ENCODE results near the gene ZBED3. TPM values are rescaled to one million over a fixed set of nuclear protein-coding genes. Genes with fewer than 3 reads are reported as not detected.
A peak's percentile ranks its signal among the peaks of the same experiment; 100 is the strongest.

Gene ZBED3
- polyA plus RNA-seq, 3 donors, result 1.2 to 2.9 (median 1.5) TPM

DNA sequence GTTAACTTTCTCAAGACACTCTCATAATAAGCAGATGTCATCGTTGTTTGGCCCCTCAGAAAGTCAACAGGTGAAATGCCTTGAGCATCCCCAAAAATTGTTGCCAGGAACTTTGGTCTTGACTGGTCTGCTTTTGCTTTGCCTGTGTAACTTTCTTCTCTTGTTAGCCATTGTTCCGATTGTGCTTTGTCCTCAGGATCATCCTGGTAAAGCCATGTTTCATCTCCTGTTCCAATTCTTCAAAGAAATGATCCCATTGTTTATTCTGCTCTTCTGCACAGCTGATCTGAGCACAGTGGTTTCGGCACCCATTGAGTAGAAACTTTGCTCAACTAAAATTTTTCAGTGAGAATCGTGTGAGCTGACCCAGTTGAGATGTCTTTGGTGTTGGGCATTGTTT, 8.1 kb upstream of the ZBED3 start:
- Histone ChIP-seq H3K9ac (ENCODE audit: insufficient read depth, low read length, poor library complexity, severe bottlenecking) (no peak overlapping the region), H3K27ac (ENCODE audit: low read depth in 1 of 2, low read length in 2 of 2) (no peak overlapping the region), H3K9me3 (replicated peaks in 1 of 2; ENCODE audit: control insufficient read depth in 1 of 2, insufficient read depth in 1 of 2, low read length in 2 of 2) (no peaks in the 10 kb centered on the region), H3K36me3 (replicated peaks in 1 of 2; ENCODE audit: control insufficient read depth in 1 of 2, insufficient read depth in 2 of 2, low read length in 2 of 2) (no peaks in the 10 kb centered on the region), H3K4me3 (replicated peaks in 1 of 3; ENCODE audit: low read depth in 2 of 3, low read length in 3 of 3) (no peak overlapping the region), H3K27me3 (ENCODE audit: control insufficient read depth in 2 of 2, insufficient read depth in 2 of 2, low read length in 2 of 2) (no peaks in the 10 kb centered on the region), H3K79me2 (ENCODE audit: insufficient read depth, low read length) (no peaks in the 10 kb centered on the region), H3K4me1 (ENCODE audit: control insufficient read depth in 1 of 2, insufficient read depth in 2 of 2, low read length in 2 of 2) (no peaks in the 10 kb centered on the region), H4K20me1 (ENCODE audit: insufficient read depth, low read length) (no peaks in the 10 kb centered on the region), H2AFZ (ENCODE audit: insufficient read depth, low read depth, low read length, poor library complexity, severe bottlenecking) (no peak overlapping the region), H3K4me2 (replicated peaks; ENCODE audit: extremely low read depth, low read length, poor library complexity, severe bottlenecking) (no peak overlapping the region)
- peaks cover 0 to 3% (median 0%) of the 10 kb centered on the region in 3 donors for H3K27me3 Mint-ChIP-seq (ENCODE audit: low read depth in 3 of 3)
- H3K36me3 Mint-ChIP-seq, result peaks cover 0 to 5% of the 10 kb centered on the region in 2 donors
- H3K9me3 Mint-ChIP-seq, result peaks cover 0 to 2% (median 0%) of the 10 kb centered on the region in 7 donors
- no peak for DNase-seq
- intact Hi-C loops (cut with micrococcal nuclease), result no loop called here
- WGBS (ENCODE audit: insufficient coverage), result 97% methylated on average over 3 of the region's 4 CpGs
- TF ChIP-seq, protein P1, sequence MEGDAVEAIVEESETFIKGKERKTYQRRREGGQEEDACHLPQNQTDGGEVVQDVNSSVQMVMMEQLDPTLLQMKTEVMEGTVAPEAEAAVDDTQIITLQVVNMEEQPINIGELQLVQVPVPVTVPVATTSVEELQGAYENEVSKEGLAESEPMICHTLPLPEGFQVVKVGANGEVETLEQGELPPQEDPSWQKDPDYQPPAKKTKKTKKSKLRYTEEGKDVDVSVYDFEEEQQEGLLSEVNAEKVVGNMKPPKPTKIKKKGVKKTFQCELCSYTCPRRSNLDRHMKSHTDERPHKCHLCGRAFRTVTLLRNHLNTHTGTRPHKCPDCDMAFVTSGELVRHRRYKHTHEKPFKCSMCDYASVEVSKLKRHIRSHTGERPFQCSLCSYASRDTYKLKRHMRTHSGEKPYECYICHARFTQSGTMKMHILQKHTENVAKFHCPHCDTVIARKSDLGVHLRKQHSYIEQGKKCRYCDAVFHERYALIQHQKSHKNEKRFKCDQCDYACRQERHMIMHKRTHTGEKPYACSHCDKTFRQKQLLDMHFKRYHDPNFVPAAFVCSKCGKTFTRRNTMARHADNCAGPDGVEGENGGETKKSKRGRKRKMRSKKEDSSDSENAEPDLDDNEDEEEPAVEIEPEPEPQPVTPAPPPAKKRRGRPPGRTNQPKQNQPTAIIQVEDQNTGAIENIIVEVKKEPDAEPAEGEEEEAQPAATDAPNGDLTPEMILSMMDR (IDR thresholded peaks at IDR 0.05), result no peak
- no peak overlapping the region for H3K27ac Mint-ChIP-seq
- no peaks in the 10 kb centered on the region for H3K4me1 Mint-ChIP-seq
- no peak overlapping the region for H3K4me3 Mint-ChIP-seq

DNA sequence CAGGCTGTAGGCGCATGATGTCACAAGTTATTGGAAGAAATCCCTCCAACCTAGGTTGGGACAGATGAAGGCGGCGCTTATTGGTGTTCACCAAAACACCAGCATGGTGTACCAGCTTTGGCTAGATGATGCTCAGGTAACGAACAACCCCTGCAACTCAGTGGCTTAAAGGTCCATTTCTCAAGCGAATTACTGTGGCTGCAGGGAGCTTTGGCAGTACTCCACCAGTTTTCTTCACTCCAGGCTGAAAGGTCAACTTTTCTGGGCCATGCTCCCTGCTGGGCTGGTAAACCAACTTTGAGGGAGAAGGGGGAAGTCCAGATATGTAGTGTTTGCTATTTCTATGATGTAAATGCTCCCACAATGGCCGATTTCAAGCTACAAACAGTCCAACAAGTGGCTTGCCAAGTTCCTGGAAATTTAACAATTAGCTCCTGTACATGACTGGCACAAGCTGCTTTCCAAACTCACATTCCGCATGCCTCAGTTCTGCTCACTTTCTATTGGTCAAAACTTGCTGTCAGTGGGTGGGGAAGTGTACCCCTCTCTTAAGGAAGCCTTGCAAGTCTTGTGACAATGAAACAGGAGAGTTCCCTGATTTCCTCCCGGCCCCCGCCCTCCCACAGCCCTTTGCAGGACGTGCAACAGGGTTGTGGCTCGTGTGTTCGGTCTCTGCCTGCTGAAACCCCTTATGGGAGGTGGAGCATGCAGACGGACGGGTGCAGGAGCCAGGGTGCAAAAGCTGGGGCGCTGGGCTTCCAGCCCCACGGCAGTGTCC, 588 bp upstream of the ZBED3 start:
- H3K79me2 ChIP-seq (ENCODE audit: insufficient read depth, low read length), result peaks cover 14% of the 10 kb centered on the region
- Mint-ChIP-seq H3K36me3 (peaks cover 2 to 7% of the 10 kb centered on the region in 2 donors), H3K27me3 (ENCODE audit: low read depth in 3 of 3) (peaks cover 0 to 1% (median 0%) of the 10 kb centered on the region in 3 donors), H3K4me3 (peak overlapping the region; percentile 97 to 99), H3K4me1 (peaks cover 23% of the 10 kb centered on the region), H3K27ac (peak overlapping the region; percentile 74 to 94 (median 89)), H3K9me3 (no peaks in the 10 kb centered on the region)
- peak overlapping the region; percentile 88 for H3K9ac ChIP-seq (ENCODE audit: insufficient read depth, low read length, poor library complexity, severe bottlenecking)
- no peaks in the 10 kb centered on the region for H4K20me1 ChIP-seq (ENCODE audit: insufficient read depth, low read length)
- TF ChIP-seq, protein P1 (IDR thresholded peaks at IDR 0.05), result no peak
- peak overlapping the region; percentile 67 to 92 (median 77) for H3K4me3 ChIP-seq (replicated peaks in 1 of 3; ENCODE audit: low read depth in 2 of 3, low read length in 3 of 3)
- intact Hi-C loops (cut with micrococcal nuclease), result no loop called here
- H3K27me3 ChIP-seq (ENCODE audit: control insufficient read depth in 2 of 2, insufficient read depth in 2 of 2, low read length in 2 of 2), result no peaks in the 10 kb centered on the region
- H3K27ac ChIP-seq (ENCODE audit: low read depth in 1 of 2, low read length in 2 of 2), result peak overlapping the region; percentile 48 to 86
- peak overlapping the region; percentile 91 for H3K4me2 ChIP-seq (replicated peaks; ENCODE audit: extremely low read depth, low read length, poor library complexity, severe bottlenecking)
- no peaks in the 10 kb centered on the region for H3K9me3 ChIP-seq (replicated peaks in 1 of 2; ENCODE audit: control insufficient read depth in 1 of 2, insufficient read depth in 1 of 2, low read length in 2 of 2)
- 15% methylated on average over 12 of the region's 16 CpGs for WGBS (ENCODE audit: insufficient coverage)
- H3K4me1 ChIP-seq (ENCODE audit: control insufficient read depth in 1 of 2, insufficient read depth in 2 of 2, low read length in 2 of 2), result peaks cover 13 to 27% of the 10 kb centered on the region in 2 donors
- H2AFZ ChIP-seq (ENCODE audit: insufficient read depth, low read depth, low read length, poor library complexity, severe bottlenecking), result peak overlapping the region; percentile 99
- no peaks in the 10 kb centered on the region for H3K36me3 ChIP-seq (replicated peaks in 1 of 2; ENCODE audit: control insufficient read depth in 1 of 2, insufficient read depth in 2 of 2, low read length in 2 of 2)
- peak; percentile 26 to 70 (median 41) for DNase-seq
